PFSK-1 (cell line): ENCODE data around the gene VAV3.

Source experiments
- FOXP2 ChIP-seq: optimal IDR thresholded peaks from 2 replicates; pipeline ENCODE3; 2011; ENCODE audit warnings: borderline replicate concordance, control low read depth, inconsistent platforms; ENCODE audit not compliant: insufficient read depth; ENCODE audit errors: extremely low read length, extremely low read depth
- POLR2AphosphoS5 ChIP-seq: IDR thresholded peaks from 2 replicates; pipeline ENCODE4 v1.6.1; 2012; ENCODE audit warnings: low read depth, mild to moderate bottlenecking, control low read depth, low read length, moderate library complexity
- REST ChIP-seq, 2 experiments: IDR thresholded peaks; 2 replicates each; pipeline versions ENCODE4 v1.6.1 to v1.8.0; 2011 to 2012; ENCODE audit warnings: low read depth in 2 of 2, low read length in 2 of 2, control low read depth in 1 of 2, inconsistent platforms in 1 of 2, mild to moderate bottlenecking in 1 of 2, moderate library complexity in 1 of 2; ENCODE audit not compliant: insufficient read depth in 1 of 2
- SIN3A ChIP-seq: IDR thresholded peaks from 2 replicates; pipeline ENCODE4 v1.6.1; 2012; ENCODE audit warnings: mild to moderate bottlenecking, low read length, moderate library complexity, borderline replicate concordance; ENCODE audit not compliant: insufficient read depth
- TAF1 ChIP-seq: IDR thresholded peaks from 2 replicates; pipeline ENCODE4 v1.6.1; 2012; ENCODE audit warnings: low read length, control low read depth, borderline replicate concordance; ENCODE audit not compliant: insufficient read depth

The VAV3 gene

DNA sequence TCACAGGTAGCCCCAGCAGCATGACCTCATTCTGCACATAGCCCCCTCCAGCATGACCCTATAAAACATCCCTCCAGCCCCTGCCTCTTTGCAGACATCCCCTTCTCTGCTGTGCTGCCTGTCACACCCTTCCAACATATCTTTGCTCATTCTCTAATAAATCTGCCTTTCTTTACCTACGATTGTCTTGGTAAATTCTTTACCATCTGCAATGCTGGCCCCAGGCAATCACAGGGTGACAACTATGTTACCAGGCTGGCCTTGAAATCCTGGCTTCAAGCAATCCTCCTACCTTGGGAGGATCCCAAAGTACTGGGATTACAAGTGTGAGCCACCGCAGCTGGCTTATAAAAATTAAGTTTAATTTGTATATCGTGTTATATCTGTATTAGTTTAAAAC, 134.5 kb downstream of the VAV3 start:
- TF ChIP-seq REST (IDR thresholded peaks at IDR 0.05; ENCODE audit: insufficient read depth in 1 of 2, low read depth in 2 of 2, low read length in 2 of 2), result no peak
- TF ChIP-seq FOXP2, result no peak
- no peak for TF ChIP-seq POLR2AphosphoS5
- no peak for TF ChIP-seq SIN3A
- no peak for TF ChIP-seq TAF1

DNA sequence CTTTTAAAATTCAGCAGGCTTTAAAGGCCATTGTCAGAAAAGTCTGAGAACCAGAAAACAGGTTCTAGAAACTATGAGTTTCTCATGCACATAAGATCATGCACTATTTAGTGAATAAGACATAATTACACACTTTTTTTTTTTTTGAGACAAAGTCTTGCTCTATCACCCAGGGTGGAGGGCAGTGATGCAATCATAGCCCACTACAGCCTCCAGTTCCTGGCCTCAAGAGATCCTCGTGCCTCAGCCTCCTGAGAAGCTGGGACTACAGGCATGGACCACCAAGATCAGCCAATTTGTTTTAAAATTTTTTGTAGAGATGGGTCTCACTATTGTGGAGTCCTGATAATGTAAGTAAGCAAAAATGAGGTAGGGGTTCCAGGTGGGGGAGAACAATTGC, 134.9 kb downstream of the VAV3 start:
- TF ChIP-seq SIN3A (no peak), FOXP2 (no peak), REST (IDR thresholded peaks at IDR 0.05; ENCODE audit: insufficient read depth in 1 of 2, low read depth in 2 of 2, low read length in 2 of 2) (no peak), POLR2AphosphoS5 (no peak)

- no peak for TF ChIP-seq SIN3A
- TF ChIP-seq POLR2AphosphoS5, result no peak
- TF ChIP-seq FOXP2, result no peak
- no peak for TF ChIP-seq TAF1
- no peak for TF ChIP-seq REST (IDR thresholded peaks at IDR 0.05; ENCODE audit: insufficient read depth in 1 of 2, low read depth in 2 of 2, low read length in 2 of 2)
These were observed 135.8 kb downstream of the VAV3 start for GRCh38 chr1:107829036-107829770.

DNA sequence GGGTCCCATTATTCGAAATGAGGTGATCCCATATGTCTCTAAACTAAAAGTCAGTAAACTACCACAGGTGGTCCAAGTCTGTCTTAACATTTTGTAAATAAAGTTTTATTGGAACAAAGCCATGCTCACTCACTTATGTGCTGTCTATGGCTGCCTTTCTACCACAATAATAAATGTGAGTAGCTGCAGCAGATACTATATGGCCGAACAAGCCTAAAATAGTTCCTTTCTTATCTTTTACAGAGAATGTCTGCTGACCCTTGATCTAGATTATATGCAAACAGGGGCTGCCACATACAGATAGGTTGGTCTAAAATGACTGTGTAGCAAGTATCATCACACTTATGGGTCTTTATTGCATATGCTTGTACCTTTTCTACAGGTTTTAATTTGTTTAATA, 140.0 kb downstream of the VAV3 start:
- TF ChIP-seq POLR2AphosphoS5 (no peak), SIN3A (no peak), REST (IDR thresholded peaks at IDR 0.05; ENCODE audit: insufficient read depth in 1 of 2, low read depth in 2 of 2, low read length in 2 of 2) (no peak), FOXP2 (no peak), TAF1 (no peak)

- no peak for TF ChIP-seq REST (IDR thresholded peaks at IDR 0.05; ENCODE audit: insufficient read depth in 1 of 2, low read depth in 2 of 2, low read length in 2 of 2)
- no peak for TF ChIP-seq TAF1
- no peak for TF ChIP-seq POLR2AphosphoS5
- TF ChIP-seq FOXP2, result no peak
- TF ChIP-seq SIN3A, result no peak
These were observed 143.6 kb downstream of the VAV3 start for GRCh38 chr1:107821340-107821739.
